Measurements from ENCODE around the gene TMEM53. TPM values are rescaled to one million over a fixed set of nuclear protein-coding genes. Genes with fewer than 3 reads are reported as not detected.

Gene TMEM53
- total RNA-seq, 1 experiment from 2014 or later: 8.2 TPM

GRCh38 chr1:44717156-44717555 is 42.9 kb upstream of the TMEM53 start (continued):
- TF ChIP-seq ATF6 (CRISPR knock-in tag; IDR thresholded peaks at IDR 0.05): no peak
- TF ChIP-seq, protein P1, sequence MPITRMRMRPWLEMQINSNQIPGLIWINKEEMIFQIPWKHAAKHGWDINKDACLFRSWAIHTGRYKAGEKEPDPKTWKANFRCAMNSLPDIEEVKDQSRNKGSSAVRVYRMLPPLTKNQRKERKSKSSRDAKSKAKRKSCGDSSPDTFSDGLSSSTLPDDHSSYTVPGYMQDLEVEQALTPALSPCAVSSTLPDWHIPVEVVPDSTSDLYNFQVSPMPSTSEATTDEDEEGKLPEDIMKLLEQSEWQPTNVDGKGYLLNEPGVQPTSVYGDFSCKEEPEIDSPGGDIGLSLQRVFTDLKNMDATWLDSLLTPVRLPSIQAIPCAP (CRISPR knock-in tag; IDR thresholded peaks at IDR 0.05): no peak
- TF ChIP-seq SMAD3 (CRISPR knock-in tag; IDR thresholded peaks at IDR 0.05; ENCODE audit: borderline replicate concordance): no peak

DNA sequence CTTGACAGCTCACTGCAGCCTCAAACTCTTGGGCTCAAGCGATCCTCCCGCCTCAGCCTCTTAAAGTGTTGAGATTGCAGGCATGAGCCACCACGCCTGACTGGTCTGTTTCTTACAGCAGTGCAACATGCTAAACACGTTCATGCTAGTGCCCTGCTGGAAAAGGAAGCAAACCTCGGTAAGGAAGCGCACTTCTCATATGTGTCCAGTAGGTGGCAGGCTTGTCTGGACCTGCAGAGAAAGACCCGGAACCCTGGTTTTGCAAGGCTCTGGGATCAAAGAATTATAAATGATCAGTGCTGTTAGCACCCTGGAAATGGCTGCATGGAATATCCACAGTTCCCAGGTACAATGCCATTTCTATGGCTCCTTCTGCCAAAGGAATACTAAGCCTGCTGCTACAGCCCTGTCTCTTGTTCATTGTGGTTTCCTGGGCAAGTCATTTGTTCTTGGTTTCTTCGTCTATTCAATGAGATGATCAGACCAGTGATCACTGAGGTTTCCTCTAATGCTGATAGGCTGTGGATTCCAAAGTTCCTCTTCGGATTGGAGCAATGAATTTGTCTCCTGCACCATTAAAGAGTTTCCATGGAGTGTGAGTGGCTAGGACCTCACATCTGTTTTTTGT is 40.8 kb upstream of the TMEM53 start:
- H3K27me3 Mint-ChIP-seq (ENCODE audit: low read depth): peaks cover 11% of the 10 kb centered on the region
- DNase-seq (ENCODE audit: low spot score) (peak; percentile 72), ATAC-seq (peak; percentile 89)
- no peak for TF ChIP-seq ERG (CRISPR knock-in tag; IDR thresholded peaks at IDR 0.05)
- no peak for TF ChIP-seq NFATC4 (CRISPR knock-in tag; IDR thresholded peaks at IDR 0.05)
- TF ChIP-seq, protein P2, sequence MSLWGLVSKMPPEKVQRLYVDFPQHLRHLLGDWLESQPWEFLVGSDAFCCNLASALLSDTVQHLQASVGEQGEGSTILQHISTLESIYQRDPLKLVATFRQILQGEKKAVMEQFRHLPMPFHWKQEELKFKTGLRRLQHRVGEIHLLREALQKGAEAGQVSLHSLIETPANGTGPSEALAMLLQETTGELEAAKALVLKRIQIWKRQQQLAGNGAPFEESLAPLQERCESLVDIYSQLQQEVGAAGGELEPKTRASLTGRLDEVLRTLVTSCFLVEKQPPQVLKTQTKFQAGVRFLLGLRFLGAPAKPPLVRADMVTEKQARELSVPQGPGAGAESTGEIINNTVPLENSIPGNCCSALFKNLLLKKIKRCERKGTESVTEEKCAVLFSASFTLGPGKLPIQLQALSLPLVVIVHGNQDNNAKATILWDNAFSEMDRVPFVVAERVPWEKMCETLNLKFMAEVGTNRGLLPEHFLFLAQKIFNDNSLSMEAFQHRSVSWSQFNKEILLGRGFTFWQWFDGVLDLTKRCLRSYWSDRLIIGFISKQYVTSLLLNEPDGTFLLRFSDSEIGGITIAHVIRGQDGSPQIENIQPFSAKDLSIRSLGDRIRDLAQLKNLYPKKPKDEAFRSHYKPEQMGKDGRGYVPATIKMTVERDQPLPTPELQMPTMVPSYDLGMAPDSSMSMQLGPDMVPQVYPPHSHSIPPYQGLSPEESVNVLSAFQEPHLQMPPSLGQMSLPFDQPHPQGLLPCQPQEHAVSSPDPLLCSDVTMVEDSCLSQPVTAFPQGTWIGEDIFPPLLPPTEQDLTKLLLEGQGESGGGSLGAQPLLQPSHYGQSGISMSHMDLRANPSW (CRISPR knock-in tag; conservative IDR thresholded peaks at IDR 0.05; ENCODE audit: low read depth): no peak
- peak; percentile 75 for TF ChIP-seq CTCF (IDR thresholded peaks at IDR 0.05)
- ChIA-PET CTCF (interaction anchor here (1.4 to 1.6 kb wide), 2 partner anchors 11 to 16 kb away, joined by 5 to 6 read pairs; partner anchors contain the start of gene RNU5D-1), POLR2A (no interaction called here)
- H3K4me1 Mint-ChIP-seq: peaks cover 4% of the 10 kb centered on the region; the same call in 1 of the 2 replicates
- no peak overlapping the region; the same call in none of the 2 replicates for H3K27ac Mint-ChIP-seq
- no peak overlapping the region for H3K4me3 Mint-ChIP-seq
- no peaks in the 10 kb centered on the region for H3K36me3 Mint-ChIP-seq
- H3K9me3 Mint-ChIP-seq: peaks cover 4% of the 10 kb centered on the region

DNA sequence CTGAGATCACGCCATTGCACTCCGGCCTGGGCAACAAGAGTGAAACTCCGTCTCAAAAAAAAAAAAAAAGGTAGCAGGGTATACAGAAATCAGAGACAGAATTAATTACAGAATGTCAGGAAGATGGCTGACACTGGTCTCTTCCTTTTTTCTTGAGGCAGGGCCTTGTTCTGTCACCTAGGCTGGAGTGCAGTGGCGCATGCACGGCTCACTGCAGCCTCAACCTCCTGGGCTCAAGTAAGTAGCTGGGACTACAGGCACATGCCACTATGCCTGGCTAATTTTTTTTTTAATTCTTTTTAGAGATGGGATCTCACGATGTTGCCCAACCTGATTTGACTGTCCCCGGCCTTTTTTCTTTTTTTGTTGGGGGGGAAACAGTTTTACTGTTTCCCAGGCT is 40.3 kb upstream of the TMEM53 start:
- ChIA-PET CTCF (interaction anchor here (0.6 to 1.6 kb wide), 3 partner anchors 11 to 32 kb away, joined by 3 to 6 read pairs (median 5); partner anchors contain the start of gene RNU5D-1), POLR2A (no interaction called here)
- H3K36me3 Mint-ChIP-seq: no peaks in the 10 kb centered on the region
- DNase-seq (ENCODE audit: low spot score) (no peak), ATAC-seq (no peak)
- H3K27ac Mint-ChIP-seq: no peak overlapping the region; the same call in 1 of the 2 replicates
- no peak overlapping the region for H3K4me3 Mint-ChIP-seq
- H3K4me1 Mint-ChIP-seq: peaks cover 4% of the 10 kb centered on the region; the same call in 1 of the 2 replicates
- peaks cover 11% of the 10 kb centered on the region for H3K27me3 Mint-ChIP-seq (ENCODE audit: low read depth)
- H3K9me3 Mint-ChIP-seq: peaks cover 4% of the 10 kb centered on the region
- no peak for TF ChIP-seq CTCF (IDR thresholded peaks at IDR 0.05)
- TF ChIP-seq, protein P3, sequence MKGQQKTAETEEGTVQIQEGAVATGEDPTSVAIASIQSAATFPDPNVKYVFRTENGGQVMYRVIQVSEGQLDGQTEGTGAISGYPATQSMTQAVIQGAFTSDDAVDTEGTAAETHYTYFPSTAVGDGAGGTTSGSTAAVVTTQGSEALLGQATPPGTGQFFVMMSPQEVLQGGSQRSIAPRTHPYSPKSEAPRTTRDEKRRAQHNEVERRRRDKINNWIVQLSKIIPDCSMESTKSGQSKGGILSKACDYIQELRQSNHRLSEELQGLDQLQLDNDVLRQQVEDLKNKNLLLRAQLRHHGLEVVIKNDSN (CRISPR knock-in tag; IDR thresholded peaks at IDR 0.05): no peak
- TF ChIP-seq E2F1 (CRISPR knock-in tag; IDR thresholded peaks at IDR 0.05): no peak
- no peak for TF ChIP-seq GABPB1 (CRISPR knock-in tag; IDR thresholded peaks at IDR 0.05)
- TF ChIP-seq ZNF423 (CRISPR knock-in tag; IDR thresholded peaks at IDR 0.05): no peak
- no peak for TF ChIP-seq SMAD3 (CRISPR knock-in tag; IDR thresholded peaks at IDR 0.05; ENCODE audit: borderline replicate concordance)
- TF ChIP-seq, protein P4, sequence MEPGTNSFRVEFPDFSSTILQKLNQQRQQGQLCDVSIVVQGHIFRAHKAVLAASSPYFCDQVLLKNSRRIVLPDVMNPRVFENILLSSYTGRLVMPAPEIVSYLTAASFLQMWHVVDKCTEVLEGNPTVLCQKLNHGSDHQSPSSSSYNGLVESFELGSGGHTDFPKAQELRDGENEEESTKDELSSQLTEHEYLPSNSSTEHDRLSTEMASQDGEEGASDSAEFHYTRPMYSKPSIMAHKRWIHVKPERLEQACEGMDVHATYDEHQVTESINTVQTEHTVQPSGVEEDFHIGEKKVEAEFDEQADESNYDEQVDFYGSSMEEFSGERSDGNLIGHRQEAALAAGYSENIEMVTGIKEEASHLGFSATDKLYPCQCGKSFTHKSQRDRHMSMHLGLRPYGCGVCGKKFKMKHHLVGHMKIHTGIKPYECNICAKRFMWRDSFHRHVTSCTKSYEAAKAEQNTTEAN (CRISPR knock-in tag; IDR thresholded peaks at IDR 0.05): no peak
- no peak for TF ChIP-seq ZBTB21 (CRISPR knock-in tag; IDR thresholded peaks at IDR 0.05; ENCODE audit: borderline replicate concordance)
- no peak for TF ChIP-seq USF2 (CRISPR knock-in tag; IDR thresholded peaks at IDR 0.05)
- TF ChIP-seq NR3C1 (CRISPR knock-in tag; conservative IDR thresholded peaks at IDR 0.05; ENCODE audit: low read depth): no peak
